ENCODE results near the gene CBX1.
A peak's percentile ranks its signal among the peaks of the same experiment; 100 is the strongest.

CBX1 gene

GRCh38 chr17:48102043-48102750 is 919 bp upstream of the CBX1 start:
- DNase-seq = no peak
- Histone ChIP-seq H3K27ac (no peak overlapping the region), H3K9me3 (no peaks in the 10 kb centered on the region), H3K36me3 (no peaks in the 10 kb centered on the region), H3K27me3 (no peaks in the 10 kb centered on the region), H3K4me3 (peak overlapping the region in 1 of 2 donors; percentile 97), H3K4me1 (peaks cover 0 to 22% (median 12%) of the 10 kb centered on the region in 4 donors)
- intact Hi-C loops (cut with DNase I; ENCODE audit: low total_unique reads) = loop anchor here (10.0 kb wide), 1 partner anchor 407 kb away; the partner anchor contains the start of gene TBKBP1
- TF ChIP-seq, protein P1, sequence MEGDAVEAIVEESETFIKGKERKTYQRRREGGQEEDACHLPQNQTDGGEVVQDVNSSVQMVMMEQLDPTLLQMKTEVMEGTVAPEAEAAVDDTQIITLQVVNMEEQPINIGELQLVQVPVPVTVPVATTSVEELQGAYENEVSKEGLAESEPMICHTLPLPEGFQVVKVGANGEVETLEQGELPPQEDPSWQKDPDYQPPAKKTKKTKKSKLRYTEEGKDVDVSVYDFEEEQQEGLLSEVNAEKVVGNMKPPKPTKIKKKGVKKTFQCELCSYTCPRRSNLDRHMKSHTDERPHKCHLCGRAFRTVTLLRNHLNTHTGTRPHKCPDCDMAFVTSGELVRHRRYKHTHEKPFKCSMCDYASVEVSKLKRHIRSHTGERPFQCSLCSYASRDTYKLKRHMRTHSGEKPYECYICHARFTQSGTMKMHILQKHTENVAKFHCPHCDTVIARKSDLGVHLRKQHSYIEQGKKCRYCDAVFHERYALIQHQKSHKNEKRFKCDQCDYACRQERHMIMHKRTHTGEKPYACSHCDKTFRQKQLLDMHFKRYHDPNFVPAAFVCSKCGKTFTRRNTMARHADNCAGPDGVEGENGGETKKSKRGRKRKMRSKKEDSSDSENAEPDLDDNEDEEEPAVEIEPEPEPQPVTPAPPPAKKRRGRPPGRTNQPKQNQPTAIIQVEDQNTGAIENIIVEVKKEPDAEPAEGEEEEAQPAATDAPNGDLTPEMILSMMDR (IDR thresholded peaks at IDR 0.05) = no peak

- peaks cover 0 to 5% (median 0%) of the 10 kb centered on the region in 3 donors for H3K36me3 ChIP-seq
- peak overlapping the region; percentile 71 to 97 for H3K4me3 ChIP-seq
- intact Hi-C loops (cut with DNase I; ENCODE audit: low total_unique reads) = loop anchor here (10.0 kb wide), 1 partner anchor 406 kb away; the partner anchor contains the start of gene TBKBP1
- H3K9me3 ChIP-seq = no peaks in the 10 kb centered on the region
- DNase-seq = peak; percentile 41 to 76
- peak overlapping the region; percentile 83 to 94 for H3K27ac ChIP-seq
- TF ChIP-seq, protein P1 (IDR thresholded peaks at IDR 0.05) = no peak
- peaks cover 0 to 18% (median 11%) of the 10 kb centered on the region in 4 donors for H3K4me1 ChIP-seq
- no peaks in the 10 kb centered on the region for H3K27me3 ChIP-seq
Observed at GRCh38 chr17:48100591-48101011, 677 bp downstream of the CBX1 start.

GRCh38 chr17:48100160-48100559 is 1.1 kb downstream of the CBX1 start:
- TF ChIP-seq, protein P1 (IDR thresholded peaks at IDR 0.05) = no peak
- Histone ChIP-seq H3K36me3 (peaks cover 0 to 8% (median 0%) of the 10 kb centered on the region in 3 donors), H3K4me3 (peak overlapping the region; percentile 71 to 97), H3K27ac (peak overlapping the region; percentile 83 to 94), H3K27me3 (no peaks in the 10 kb centered on the region), H3K4me1 (peaks cover 0 to 18% (median 11%) of the 10 kb centered on the region in 4 donors), H3K9me3 (no peaks in the 10 kb centered on the region)
- DNase-seq = no peak
- intact Hi-C loops (cut with DNase I; ENCODE audit: low total_unique reads) = loop anchor here (10.0 kb wide), 1 partner anchor 405 kb away; the partner anchor contains the start of gene TBKBP1

- H3K4me3 ChIP-seq = no peak overlapping the region
- intact Hi-C loops (cut with DNase I; ENCODE audit: low total_unique reads) = no loop called here
Observed at GRCh38 chr17:48095611-48096010, 5.7 kb downstream of the CBX1 start.

GRCh38 chr17:48093341-48094045 is 7.8 kb downstream of the CBX1 start:
- H3K27ac ChIP-seq = no peak overlapping the region
- TF ChIP-seq, protein P1 (IDR thresholded peaks at IDR 0.05) = no peak
- intact Hi-C loops (cut with DNase I; ENCODE audit: low total_unique reads) = no loop called here

More at GRCh38 chr17:48095611-48096010, 5.7 kb downstream of the CBX1 start:
- no peaks in the 10 kb centered on the region for H3K9me3 ChIP-seq
- peaks cover 0 to 19% (median 8%) of the 10 kb centered on the region in 3 donors for H3K36me3 ChIP-seq
- peaks cover 0 to 18% (median 9%) of the 10 kb centered on the region in 4 donors for H3K4me1 ChIP-seq
- no peak overlapping the region for H3K27ac ChIP-seq
- no peak for DNase-seq
- TF ChIP-seq, protein P1 (IDR thresholded peaks at IDR 0.05) = no peak
- no peaks in the 10 kb centered on the region for H3K27me3 ChIP-seq

More at GRCh38 chr17:48093341-48094045, 7.8 kb downstream of the CBX1 start:
- H3K36me3 ChIP-seq = peaks cover 0 to 19% (median 8%) of the 10 kb centered on the region in 3 donors
- no peaks in the 10 kb centered on the region for H3K9me3 ChIP-seq
- DNase-seq = no peak
- peaks cover 0 to 4% (median 0%) of the 10 kb centered on the region in 4 donors for H3K4me1 ChIP-seq
- H3K27me3 ChIP-seq = no peaks in the 10 kb centered on the region
- H3K4me3 ChIP-seq = no peak overlapping the region
